ENCODE data around the gene KRTAP12-2.
"Not testable (repeated sequence)": the region's sequence is repeated elsewhere in the genome, so short reads cannot be mapped to it uniquely, and the experiment has no call there.

KRTAP12-2 gene

GRCh38 chr21:44647222-44647552 is 19.5 kb downstream of the KRTAP12-2 start:
- Histone ChIP-seq H3K36me3 (ENCODE audit: control insufficient read depth, insufficient read depth, low read length) (no peaks in the 10 kb centered on the region), H3K9me3 (ENCODE audit: control insufficient read depth, low read length) (peaks cover 12% of the 10 kb centered on the region), H3K4me3 (ENCODE audit: extremely low read depth, insufficient read depth, low read length, poor library complexity, severe bottlenecking) (no peak overlapping the region), H3K4me1 (ENCODE audit: control insufficient read depth, insufficient read depth, low read length, poor library complexity, severe bottlenecking) (no peaks in the 10 kb centered on the region), H3K27ac (ENCODE audit: low read depth, low read length, severe bottlenecking) (no peak overlapping the region)
- 75 to 86% methylated on average over 8 of the region's 8 CpGs for WGBS, 2 experiments (ENCODE audit: insufficient coverage in 2 of 2)

GRCh38 chr21:44646366-44647221 is 20.1 kb downstream of the KRTAP12-2 start, which contains the start of gene KRTAP10-11:
TSS of gene KRTAP10-11 (plus strand) at chr21:44646414. CDS start at chr21:44646459, 45 bp downstream.
- 86 to 89% methylated on average over 14 to 19 of the region's 21 CpGs for WGBS, 2 experiments (ENCODE audit: insufficient coverage in 2 of 2)
- H3K27ac ChIP-seq (ENCODE audit: low read depth, low read length, severe bottlenecking) = not testable (repeated sequence)

GRCh38 chr21:44644878-44645277 is 21.8 kb downstream of the KRTAP12-2 start:
- WGBS, 2 experiments (ENCODE audit: insufficient coverage in 2 of 2) = no CpG with 5 or more reads among the region's 2 CpGs
- no peaks in the 10 kb centered on the region for H3K36me3 ChIP-seq (ENCODE audit: control insufficient read depth, insufficient read depth, low read length)
- peaks cover 18% of the 10 kb centered on the region for H3K9me3 ChIP-seq (ENCODE audit: control insufficient read depth, low read length)
- H3K27ac ChIP-seq (ENCODE audit: low read depth, low read length, severe bottlenecking) = no peak overlapping the region
- no peak overlapping the region for H3K4me3 ChIP-seq (ENCODE audit: extremely low read depth, insufficient read depth, low read length, poor library complexity, severe bottlenecking)
- H3K4me1 ChIP-seq (ENCODE audit: control insufficient read depth, insufficient read depth, low read length, poor library complexity, severe bottlenecking) = no peaks in the 10 kb centered on the region

More at GRCh38 chr21:44646366-44647221, 20.1 kb downstream of the KRTAP12-2 start, which contains the start of gene KRTAP10-11:
- H3K4me3 ChIP-seq (ENCODE audit: extremely low read depth, insufficient read depth, low read length, poor library complexity, severe bottlenecking); H3K36me3 ChIP-seq (ENCODE audit: control insufficient read depth, insufficient read depth, low read length); H3K4me1 ChIP-seq (ENCODE audit: control insufficient read depth, insufficient read depth, low read length, poor library complexity, severe bottlenecking): not testable (repeated sequence)
- peaks cover 12% of the 10 kb centered on the region for H3K9me3 ChIP-seq (ENCODE audit: control insufficient read depth, low read length)

- H3K4me1 ChIP-seq (ENCODE audit: control insufficient read depth, insufficient read depth, low read length, poor library complexity, severe bottlenecking) = no peaks in the 10 kb centered on the region
- no peaks in the 10 kb centered on the region for H3K36me3 ChIP-seq (ENCODE audit: control insufficient read depth, insufficient read depth, low read length)
- H3K4me3 ChIP-seq (ENCODE audit: extremely low read depth, insufficient read depth, low read length, poor library complexity, severe bottlenecking) = no peak overlapping the region
- H3K27ac ChIP-seq (ENCODE audit: low read depth, low read length, severe bottlenecking) = no peak overlapping the region
- 88 to 94% methylated on average over 10 to 12 of the region's 14 CpGs for WGBS, 2 experiments (ENCODE audit: insufficient coverage in 2 of 2)
- peaks cover 18% of the 10 kb centered on the region for H3K9me3 ChIP-seq (ENCODE audit: control insufficient read depth, low read length)
These were observed 22.9 kb downstream of the KRTAP12-2 start for GRCh38 chr21:44643741-44644310.

GRCh38 chr21:44640761-44641160 is 26.0 kb downstream of the KRTAP12-2 start:
- H3K4me3 ChIP-seq (ENCODE audit: extremely low read depth, insufficient read depth, low read length, poor library complexity, severe bottlenecking) = no peak overlapping the region
- H3K27ac ChIP-seq (ENCODE audit: low read depth, low read length, severe bottlenecking) = no peak overlapping the region
- H3K36me3 ChIP-seq (ENCODE audit: control insufficient read depth, insufficient read depth, low read length) = no peaks in the 10 kb centered on the region
- WGBS, 2 experiments (ENCODE audit: insufficient coverage in 2 of 2) = 90 to 98% methylated on average over 4 to 5 of the region's 5 CpGs
- H3K9me3 ChIP-seq (ENCODE audit: control insufficient read depth, low read length) = peaks cover 18% of the 10 kb centered on the region
- no peaks in the 10 kb centered on the region for H3K4me1 ChIP-seq (ENCODE audit: control insufficient read depth, insufficient read depth, low read length, poor library complexity, severe bottlenecking)

- H3K27ac ChIP-seq (ENCODE audit: low read depth, low read length, severe bottlenecking) = no peak overlapping the region
- no peaks in the 10 kb centered on the region for H3K4me1 ChIP-seq (ENCODE audit: control insufficient read depth, insufficient read depth, low read length, poor library complexity, severe bottlenecking)
- H3K36me3 ChIP-seq (ENCODE audit: control insufficient read depth, insufficient read depth, low read length) = no peaks in the 10 kb centered on the region
- H3K4me3 ChIP-seq (ENCODE audit: extremely low read depth, insufficient read depth, low read length, poor library complexity, severe bottlenecking) = no peak overlapping the region
- peaks cover 10% of the 10 kb centered on the region for H3K9me3 ChIP-seq (ENCODE audit: control insufficient read depth, low read length)
- WGBS, 2 experiments (ENCODE audit: insufficient coverage in 2 of 2) = 94 to 97% methylated on average over 12 of the region's 12 CpGs
These were observed 27.4 kb downstream of the KRTAP12-2 start for GRCh38 chr21:44639331-44639655.

- H3K36me3 ChIP-seq (ENCODE audit: control insufficient read depth, insufficient read depth, low read length); H3K9me3 ChIP-seq (ENCODE audit: control insufficient read depth, low read length); H3K4me1 ChIP-seq (ENCODE audit: control insufficient read depth, insufficient read depth, low read length, poor library complexity, severe bottlenecking); H3K27ac ChIP-seq (ENCODE audit: low read depth, low read length, severe bottlenecking); H3K4me3 ChIP-seq (ENCODE audit: extremely low read depth, insufficient read depth, low read length, poor library complexity, severe bottlenecking): not testable (repeated sequence)
- WGBS, 2 experiments (ENCODE audit: insufficient coverage in 2 of 2) = 89 to 94% methylated on average over 12 of the region's 21 CpGs
These were observed 28.0 kb downstream of the KRTAP12-2 start for GRCh38 chr21:44638506-44639330.

- WGBS, 2 experiments (ENCODE audit: insufficient coverage in 2 of 2) = 85 to 88% methylated on average over 2 to 6 of the region's 12 CpGs
- H3K27ac ChIP-seq (ENCODE audit: low read depth, low read length, severe bottlenecking) = not testable (repeated sequence)
These were observed 28.8 kb downstream of the KRTAP12-2 start for GRCh38 chr21:44637851-44638348.

GRCh38 chr21:44637018-44637850 is 29.5 kb downstream of the KRTAP12-2 start, which contains the start of gene KRTAP10-10:
TSS of gene KRTAP10-10 (plus strand) at chr21:44637356. CDS start at chr21:44637418, 62 bp downstream.
- H3K9me3 ChIP-seq (ENCODE audit: control insufficient read depth, low read length) = peaks cover 7% of the 10 kb centered on the region
- no peak within 1 kb of the TSS for H3K4me3 ChIP-seq (ENCODE audit: extremely low read depth, insufficient read depth, low read length, poor library complexity, severe bottlenecking)
- 71 to 76% methylated on average over 15 to 20 of the region's 21 CpGs for WGBS, 2 experiments (ENCODE audit: insufficient coverage in 2 of 2)

More at GRCh38 chr21:44637851-44638348, 28.8 kb downstream of the KRTAP12-2 start:
- not testable (repeated sequence) for H3K4me3 ChIP-seq (ENCODE audit: extremely low read depth, insufficient read depth, low read length, poor library complexity, severe bottlenecking); H3K9me3 ChIP-seq (ENCODE audit: control insufficient read depth, low read length); H3K4me1 ChIP-seq (ENCODE audit: control insufficient read depth, insufficient read depth, low read length, poor library complexity, severe bottlenecking); H3K36me3 ChIP-seq (ENCODE audit: control insufficient read depth, insufficient read depth, low read length)

More at GRCh38 chr21:44637018-44637850, 29.5 kb downstream of the KRTAP12-2 start, which contains the start of gene KRTAP10-10:
- Histone ChIP-seq H3K4me1 (ENCODE audit: control insufficient read depth, insufficient read depth, low read length, poor library complexity, severe bottlenecking) (no peaks in the 10 kb centered on the region), H3K36me3 (ENCODE audit: control insufficient read depth, insufficient read depth, low read length) (no peaks in the 10 kb centered on the region), H3K27ac (ENCODE audit: low read depth, low read length, severe bottlenecking) (no peak within 1 kb of the TSS)
